K562 (cell line): ENCODE measurements around the gene BNIPL. TPM values are rescaled to one million over a fixed set of nuclear protein-coding genes. Genes with fewer than 3 reads are reported as not detected.

Experiments
- ATAC-seq: fragments of 200-7000 bp; cut with Tn5 transposase; 3 replicates; pipeline ENCODE4 v1.9.1; 2020; ENCODE audit warnings: moderate library complexity
- BruUV-seq: library from RNA; stranded (reverse); fragments of 400-500 nt; replicated peaks from 2 replicates; lab custom pipeline; 2021; lab: Mats Ljungman, UMichigan
- CTCF ChIA-PET: fragments of 300-600 bp; formaldehyde crosslinking; extraction: SDS; loops from one replicate; lab custom pipeline; 2021; ENCODE audit warnings: low intra/inter-chr PET ratio; lab: Yijun Ruan, JAX
- POLR2A ChIA-PET: fragments of 300-600, 350-650 bp; sonication (Branson Sonifier 250); formaldehyde crosslinking; extraction: SDS; loops from one replicate; lab custom pipeline; 2021; ENCODE audit warnings: antibody characterized with exemption, inconsistent platforms; lab: Yijun Ruan, JAX
- DNase-seq, 4 experiments: peaks; one replicate each; pipeline versions ENCODE4 v3.0.0 to v3.0.0-alpha.2; 2011 to 2018; ENCODE audit warnings: low spot score in 3 of 4, mixed read lengths in 3 of 4; ENCODE audit errors: extremely low read depth in 1 of 4
- FAIRE-seq: peaks from 2 replicates; lab custom pipeline; 2011; peaks lifted over from hg19 to GRCh38; lab: Jason Lieb, UNC
- H2AFZ ChIP-seq: 2 replicates; pipeline ENCODE4 v1.6.0; 2011; ENCODE audit warnings: low read depth, low read length, control low read depth, inconsistent platforms
- H3K27ac ChIP-seq: fragments of 200-600 bp; 3 replicates; pipeline ENCODE4 v1.8.0; 2011; ENCODE audit warnings: low read depth, mild to moderate bottlenecking, control low read depth, inconsistent platforms, low read length, moderate library complexity, mixed read lengths; ENCODE audit errors: extremely low read depth
- H3K27me3 ChIP-seq, 2 experiments: fragments of 300-600 bp in 1 of 2; 2 replicates in 1 of 2; 3 replicates in 1 of 2; pipeline versions ENCODE4 v1.6.0 to v1.8.0; 2011; ENCODE audit warnings: inconsistent platforms in 2 of 2, low read length in 2 of 2, mild to moderate bottlenecking in 1 of 2, mixed read lengths in 1 of 2, moderate library complexity in 1 of 2; ENCODE audit not compliant: control insufficient read depth in 2 of 2, insufficient read depth in 2 of 2
- H3K36me3 ChIP-seq: fragments of 300-600 bp; 3 replicates; pipeline ENCODE4 v1.8.0; 2011; ENCODE audit warnings: mild to moderate bottlenecking, low read length, inconsistent platforms; ENCODE audit not compliant: control insufficient read depth, insufficient read depth
- H3K4me1 ChIP-seq, 2 experiments: fragments of 200-600 bp in 1 of 2; replicated peaks in 1 of 2; 2 replicates in 1 of 2; 3 replicates in 1 of 2; pipeline versions ENCODE4 v1.5.1 to v1.8.0; 2011; ENCODE audit warnings: inconsistent platforms in 2 of 2, low read length in 2 of 2, mild to moderate bottlenecking in 1 of 2, mixed read lengths in 1 of 2, moderate library complexity in 1 of 2; ENCODE audit not compliant: control insufficient read depth in 2 of 2, insufficient read depth in 2 of 2
- H3K4me2 ChIP-seq: 2 replicates; pipeline ENCODE4 v1.6.1; 2011; ENCODE audit warnings: low read length, control low read depth, inconsistent platforms, mixed read lengths; ENCODE audit not compliant: insufficient read depth
- H3K4me3 ChIP-seq: fragments of 200-600 bp; sonication (generic), shearing (Covaris generic); 2 replicates; pipeline ENCODE4 v1.5.1; 2016; ENCODE audit warnings: control low read depth, inconsistent platforms
- H3K79me2 ChIP-seq: fragments of 200-600 bp; 3 replicates; pipeline ENCODE4 v1.8.0; 2011; ENCODE audit warnings: low read length, inconsistent platforms; ENCODE audit not compliant: control insufficient read depth, insufficient read depth
- H3K9ac ChIP-seq, 2 experiments: 2 replicates each; pipeline versions ENCODE4 v1.6.0 to v1.6.1; 2011; ENCODE audit warnings: low read depth in 2 of 2, low read length in 2 of 2, control low read depth in 1 of 2, inconsistent platforms in 1 of 2, mild to moderate bottlenecking in 1 of 2, mixed read lengths in 1 of 2; ENCODE audit not compliant: insufficient read depth in 1 of 2
- H3K9me1 ChIP-seq: one replicate; pipeline ENCODE4 v1.6.0; 2011; ENCODE audit warnings: inconsistent platforms, mild to moderate bottlenecking, low read length, moderate library complexity; ENCODE audit not compliant: control insufficient read depth, insufficient read depth
- H3K9me3 ChIP-seq: replicated peaks from 2 replicates; pipeline ENCODE4 v1.5.1; 2011; ENCODE audit warnings: low read depth, low read length, inconsistent platforms; ENCODE audit not compliant: control insufficient read depth, insufficient read depth
- H4K20me1 ChIP-seq: replicated peaks from 2 replicates; pipeline ENCODE4 v1.6.1; 2011; ENCODE audit warnings: low read length, inconsistent platforms, mixed read lengths; ENCODE audit not compliant: control insufficient read depth, insufficient read depth
- CLOCK ChIP-seq: fragments of 250-450 bp; sonication (Bioruptor Pico); IDR thresholded peaks from 2 replicates; pipeline ENCODE4 v1.4.0; 2020; ENCODE audit warnings: mild to moderate bottlenecking, moderate library complexity, borderline replicate concordance
- CTCFL ChIP-seq: IDR thresholded peaks from 2 replicates; pipeline ENCODE4 v1.6.1; 2011; ENCODE audit warnings: borderline replicate concordance, low read depth, mild to moderate bottlenecking, moderate library complexity, low read length; ENCODE audit not compliant: insufficient read depth, poor library complexity, severe bottlenecking
- ETS2 ChIP-seq: IDR thresholded peaks from 2 replicates; pipeline ENCODE4 v1.6.1; 2016; ENCODE audit warnings: borderline replicate concordance, missing genetic modification characterization, mild to moderate bottlenecking, moderate library complexity, missing compliant biosample characterization; ENCODE audit not compliant: poor library complexity, severe bottlenecking
- FOXP1 ChIP-seq: sonication (generic); formaldehyde crosslinking; IDR thresholded peaks from 2 replicates; pipeline ENCODE4 v1.8.0; 2022; ENCODE audit warnings: mild to moderate bottlenecking, missing genetic modification reagents
- HDAC3 ChIP-seq: fragments of 450-650 bp; IDR thresholded peaks from 2 replicates; pipeline ENCODE4 v1.6.1; 2018; ENCODE audit warnings: borderline replicate concordance, mild to moderate bottlenecking, moderate library complexity; ENCODE audit not compliant: partially characterized antibody
- HMBOX1 ChIP-seq: sonication (generic); IDR thresholded peaks from 2 replicates; pipeline ENCODE4 v1.6.1; 2016
- NR4A1 ChIP-seq, 2 experiments: fragments of 250-450 bp in 1 of 2; fragments of 450-650 bp in 1 of 2; sonication (Bioruptor Pico) in 1 of 2; IDR thresholded peaks; 2 replicates each; pipeline versions ENCODE4 v1.4.0 to v1.6.1; 2016 to 2020; ENCODE audit warnings: mild to moderate bottlenecking in 2 of 2, missing compliant biosample characterization in 1 of 2, missing genetic modification characterization in 1 of 2, moderate library complexity in 1 of 2
- PURB ChIP-seq: sonication (generic); formaldehyde crosslinking; IDR thresholded peaks from 2 replicates; pipeline ENCODE4 v1.9.0; 2021; ENCODE audit warnings: low read depth, mild to moderate bottlenecking, missing genetic modification reagents
- RB1 ChIP-seq: fragments of 450-650 bp; IDR thresholded peaks from 2 replicates; pipeline ENCODE4 v1.6.1; 2017; ENCODE audit warnings: low read depth, mild to moderate bottlenecking
- SRF ChIP-seq, 2 experiments: fragments of 250-450, 450-650 bp in 1 of 2; sonication (Bioruptor Pico) in 1 of 2; sonication (generic) in 1 of 2; formaldehyde crosslinking; IDR thresholded peaks; 2 replicates each; pipeline versions ENCODE4 v1.5.0 to v1.5.1; 2020 to 2022; ENCODE audit warnings: mild to moderate bottlenecking in 1 of 2, missing genetic modification reagents in 1 of 2
- ZNF589 ChIP-seq: fragments of 200-800 bp; sonication (Bioruptor generic); IDR thresholded peaks from 2 replicates; pipeline ENCODE4 v1.6.1; 2016; ENCODE audit warnings: low read depth, missing genetic modification characterization, missing compliant biosample characterization
- WGBS: fragments of 100-300 bp; shearing (Covaris generic); methylation state at CpG from one replicate; pipeline ENCODE4 v1.1.6; 2016; ENCODE audit warnings: low coverage, mixed read lengths; ENCODE audit not compliant: insufficient coverage; ENCODE audit errors: missing lambda C conversion rate; 5-methylcytosine and 5-hydroxymethylcytosine counted together
- in situ Hi-C: fragments of 300-500 bp; cut with MboI; formaldehyde crosslinking; loops from 4 replicates; pipeline ENCODE4 v1.15.0; 2018; ENCODE audit warnings: inconsistent platforms, mixed read lengths
- intact Hi-C: fragments of 100-400 bp; cut with micrococcal nuclease; formaldehyde crosslinking; loops from 2 replicates; pipeline ENCODE4 v1.14.2; 2022
- polyA plus RNA-seq, 8 experiments: library from polyadenylated mRNA; depleted of rRNA in 4 of 8; stranded (reverse) in 5 of 8; unstranded in 3 of 8; fragments of >200 nt; fragmentation: Nextera tagmentation in 2 of 8; fragmentation: Illumina TruSeq in 1 of 8; extraction: Ambion mirVana in 2 of 8; extraction: Trizol in 1 of 8; gene quantifications; 2 replicates each; pipeline versions ENCODE4 v1.2.1 to v1.2.3, GENCODE V29; 2011 to 2014; ENCODE audit warnings: inconsistent platforms in 1 of 8, missing spikeins in 1 of 8
- total RNA-seq, 7 experiments: library from RNA; depleted of rRNA in 6 of 7; stranded (reverse); fragments of >200 nt in 6 of 7; fragmentation: Illumina TruSeq in 2 of 7; extraction: Trizol in 2 of 7; gene quantifications; 2 replicates each; pipeline versions ENCODE4 v1.2.1 to v1.2.3, GENCODE V29; 2011 to 2021; ENCODE audit warnings: low replicate concordance in 1 of 7

The BNIPL gene
- total and polyA plus RNA-seq, 9 of the 15 experiments (the other 6 are each of a cell fraction or from before 2014, with no cell fraction given) = 0.08 to 1.4 (median 0.68) TPM

GRCh38 chr1:151008244-151009205 is 27.9 kb upstream of the BNIPL start, which contains the start of gene PRUNE1 (continued):
- TF ChIP-seq ETS2 (tag) = no peak
- TF ChIP-seq PURB (CRISPR knock-in tag) = no peak
- peak; percentile 91 for TF ChIP-seq FOXP1
- TF ChIP-seq CTCFL = no peak
- peak; percentile 36; the same call in 1 of the 2 replicates for TF ChIP-seq ZNF589

- Histone ChIP-seq H3K27me3 (no peaks in the 10 kb centered on the region), H3K9me1 (no peaks in the 10 kb centered on the region), H3K4me1 (peaks cover 44 to 52% of the 10 kb centered on the region in 2 experiments), H3K27ac (peak overlapping the region; percentile 92), H2AFZ (peak overlapping the region; percentile 96), H3K4me2 (peak overlapping the region; percentile 100), H3K9me3 (no peaks in the 10 kb centered on the region), H3K36me3 (peaks cover 13% of the 10 kb centered on the region; the same call in 2 of the 3 replicates), H3K4me3 (peak overlapping the region; percentile 87), H3K79me2 (peaks cover 50% of the 10 kb centered on the region), H4K20me1 (no peaks in the 10 kb centered on the region), H3K9ac (peak overlapping the region; percentile 88 to 95)
- ChIA-PET CTCF (no interaction called here), POLR2A (interaction anchor here (0.6 to 1.2 kb wide), 4 partner anchors 23 to 381 kb away, joined by 3 to 4 read pairs (median 3); partner anchors contain the start of gene GABPB2)
- WGBS = 0% methylated on average over 3 of the region's 3 CpGs
- no TSS peak for BruUV-seq
- in situ Hi-C loops = no loop called here
- intact Hi-C loops = loop anchor here (5.0 kb wide), 2 partner anchors 48 to 63 kb away; partner anchors contain the start of genes CDC42SE1 and GABPB2
- FAIRE-seq (no peak), DNase-seq (peak in 1 of 4 experiments; percentile 55), ATAC-seq (peak; percentile 31; the same call in 2 of the 3 replicates)
- TF ChIP-seq SRF (CRISPR knock-in tag; IDR thresholded peaks at IDR 0.05) (no peak), CLOCK (no peak), HDAC3 (no peak), HMBOX1 (peak; percentile 66; the same call in 1 of the 2 replicates), RB1 (no peak), NR4A1 (CRISPR knock-in tag; IDR thresholded peaks at IDR 0.05) (no peak), NR4A1 (tag; IDR thresholded peaks at IDR 0.05) (no peak)
Measured at GRCh38 chr1:151009206-151009587, 27.2 kb upstream of the BNIPL start.
